ENCODE data around the gene ZNF275.
"Not testable (repeated sequence)": the region's sequence is repeated elsewhere in the genome, so short reads cannot be mapped to it uniquely, and the experiment has no call there.

Gene ZNF275

DNA sequence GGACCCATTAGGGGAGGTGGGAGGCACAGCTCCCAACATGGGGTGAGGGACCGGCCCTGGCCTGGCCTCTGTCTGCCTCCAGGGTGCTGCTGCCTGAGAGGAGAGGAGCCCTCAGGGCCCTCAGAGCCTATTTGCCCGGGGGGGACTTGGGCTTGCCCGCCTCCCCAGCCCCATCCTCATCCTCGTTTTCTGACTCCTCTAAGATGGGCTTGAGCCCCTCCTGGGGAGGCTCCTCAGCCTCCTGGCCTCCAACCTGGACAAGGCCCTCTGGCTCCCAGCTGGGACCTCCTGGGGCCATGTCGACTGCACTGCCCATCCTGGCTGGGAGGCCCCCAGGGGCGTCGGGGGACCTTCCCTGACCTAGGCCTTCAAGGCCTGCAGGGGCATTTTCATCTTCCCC is 15.1 kb upstream of the ZNF275 start:
- in situ Hi-C loops (cut with HindIII; ENCODE audit: low sequenced_read_pairs), result no loop called here

DNA sequence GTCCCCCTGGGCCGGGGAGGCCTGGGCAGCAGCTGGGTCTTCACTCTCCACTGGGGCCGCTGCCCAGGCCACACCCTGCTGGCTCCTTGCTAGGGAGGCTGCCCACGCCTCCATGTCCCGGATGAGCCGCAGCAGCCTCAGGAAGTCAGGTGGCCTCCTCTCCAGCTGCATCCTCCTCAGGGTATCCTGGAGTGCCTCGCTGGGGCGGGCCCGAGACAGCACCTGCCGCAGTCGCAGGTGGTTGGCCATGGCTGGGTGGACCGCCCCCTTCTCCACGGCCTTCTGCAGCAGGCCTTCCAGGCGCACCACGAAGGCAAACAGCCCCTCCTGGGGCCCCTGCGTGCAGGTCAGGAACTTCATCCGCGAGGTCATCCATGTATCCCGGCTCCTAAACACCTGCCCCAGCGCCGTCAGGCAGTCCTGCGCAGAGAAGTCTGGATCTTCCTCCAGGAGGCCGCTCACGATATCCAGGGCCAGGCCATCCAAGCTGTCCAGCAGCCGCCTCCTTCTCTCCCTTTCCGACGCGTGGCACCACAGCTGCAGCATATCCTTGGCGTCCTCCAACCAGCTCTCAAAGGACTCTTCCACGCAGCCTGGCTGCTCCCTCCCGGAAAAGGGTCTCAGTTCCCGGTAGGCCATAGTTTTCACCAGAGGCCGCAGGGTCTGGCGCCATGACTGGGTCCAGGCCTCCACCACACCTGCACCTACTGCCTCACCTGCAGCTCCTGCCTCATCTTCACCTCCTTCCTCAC is 14.5 kb upstream of the ZNF275 start:
- in situ Hi-C loops (cut with HindIII; ENCODE audit: low sequenced_read_pairs), result no loop called here

DNA sequence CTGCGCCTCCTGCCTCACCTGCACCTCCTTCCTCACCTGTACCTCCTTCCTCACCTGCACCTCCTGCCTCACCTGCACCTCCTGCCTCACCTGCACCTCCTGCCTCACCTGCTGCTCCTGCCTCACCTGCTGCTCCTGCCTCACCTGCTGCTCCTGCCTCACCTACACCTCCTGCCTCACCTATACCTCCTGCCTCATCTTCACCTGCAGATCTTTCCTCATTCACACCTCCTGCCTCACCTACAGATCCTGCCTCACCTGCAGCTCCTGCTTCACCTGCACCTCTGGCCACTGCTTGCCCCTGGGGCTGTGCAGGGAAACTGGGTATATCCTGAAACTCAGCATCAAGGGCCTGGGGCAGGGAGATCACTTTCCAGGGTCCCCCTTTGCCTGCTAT is 13.9 kb upstream of the ZNF275 start:
- in situ Hi-C loops (cut with HindIII; ENCODE audit: low sequenced_read_pairs), result not testable (repeated sequence)

DNA sequence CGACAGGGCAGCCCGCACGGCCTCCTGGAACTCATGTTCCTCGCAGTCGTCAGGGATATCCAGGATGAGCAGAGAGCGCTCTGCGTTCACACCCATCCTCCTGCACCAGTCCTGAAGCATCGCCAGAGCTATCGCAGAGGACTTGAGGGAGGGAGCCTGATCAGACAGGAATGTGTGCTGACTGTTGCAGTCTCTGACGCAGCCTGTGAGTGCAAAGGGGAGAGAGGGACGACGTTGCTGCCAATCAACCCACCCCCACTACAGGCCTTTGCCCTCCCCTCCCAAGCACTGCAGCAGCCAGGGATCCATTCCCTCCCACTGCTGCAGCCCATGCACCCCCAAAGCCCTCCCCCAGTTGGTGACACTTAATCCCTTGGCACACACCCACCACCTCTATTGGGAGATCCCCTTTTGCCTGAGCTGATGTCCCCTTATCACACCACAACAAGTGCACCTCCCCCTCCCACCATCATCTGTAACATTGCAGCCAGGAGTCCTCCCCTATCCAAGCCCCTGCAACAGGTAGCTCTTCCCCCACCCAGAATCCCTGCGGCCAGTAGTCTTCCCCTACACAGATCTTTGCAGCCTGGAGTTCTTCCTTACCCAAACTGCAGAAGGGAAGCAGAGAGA is 13.3 kb upstream of the ZNF275 start:
- in situ Hi-C loops (cut with HindIII; ENCODE audit: low sequenced_read_pairs), result no loop called here

DNA sequence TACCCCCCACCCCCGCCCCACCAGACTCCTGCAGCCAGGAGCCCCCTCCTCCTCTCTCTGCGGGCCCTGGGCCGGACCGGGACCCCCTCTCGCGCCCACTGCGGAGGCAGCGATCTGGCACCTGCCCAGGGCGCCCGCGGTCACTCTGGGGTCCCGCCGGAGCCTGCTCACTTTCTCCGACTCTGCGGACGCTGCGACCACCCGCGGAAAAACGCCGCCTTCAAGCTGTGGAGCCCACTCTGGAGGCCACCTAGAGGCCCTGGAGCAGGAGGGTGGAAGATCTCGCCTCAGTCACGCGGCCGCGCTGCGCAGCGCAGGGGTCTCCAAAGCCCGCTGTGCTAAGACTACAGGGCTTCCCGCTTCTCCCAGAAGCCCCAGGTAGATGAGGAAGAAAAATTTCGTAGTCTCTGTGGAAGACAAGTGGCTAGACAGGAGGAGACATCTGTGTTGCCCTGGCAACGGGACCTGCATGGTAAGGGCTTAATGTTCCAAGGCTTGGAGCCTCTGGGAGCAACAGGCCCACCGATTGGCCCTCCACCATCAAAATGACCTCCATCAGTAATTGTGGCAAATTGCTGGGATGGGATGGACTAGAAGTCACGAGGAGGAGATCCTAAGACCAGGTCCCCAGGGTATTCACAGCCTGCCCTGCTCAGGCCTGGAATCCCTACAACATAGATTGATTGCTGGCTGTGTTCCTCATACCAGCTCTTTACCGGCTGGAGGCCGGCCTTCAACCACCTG is 12.4 kb upstream of the ZNF275 start, which contains the start of gene PNMA6F:
Gene PNMA6F (minus strand): TSS at position 387 of the 744 bp plus-strand sequence. CDS start 1,093 bp downstream, outside the sequence.
- in situ Hi-C loops (cut with HindIII; ENCODE audit: low sequenced_read_pairs), result no loop called here

DNA sequence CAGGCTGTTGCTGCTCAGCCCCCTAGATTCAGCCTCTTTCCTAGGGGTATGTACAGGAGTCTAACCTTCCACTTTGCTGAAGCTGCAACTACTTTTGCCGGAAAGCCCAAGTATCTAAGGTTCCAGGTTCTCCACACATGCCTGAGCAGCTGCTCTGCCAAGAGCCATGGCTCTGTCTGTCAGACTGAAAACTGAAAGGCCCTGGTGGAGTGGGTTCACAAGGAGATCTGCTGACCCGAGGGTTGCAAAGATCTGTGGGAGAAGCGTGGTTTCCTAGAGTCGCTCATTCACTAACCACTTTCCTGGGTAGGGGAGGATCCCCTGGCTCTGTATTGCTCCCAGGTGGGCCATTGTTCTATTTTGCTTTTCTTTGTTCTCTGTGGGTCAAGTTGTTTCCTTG is 6.4 kb upstream of the ZNF275 start:
- in situ Hi-C loops (cut with HindIII; ENCODE audit: low sequenced_read_pairs), result no loop called here

DNA sequence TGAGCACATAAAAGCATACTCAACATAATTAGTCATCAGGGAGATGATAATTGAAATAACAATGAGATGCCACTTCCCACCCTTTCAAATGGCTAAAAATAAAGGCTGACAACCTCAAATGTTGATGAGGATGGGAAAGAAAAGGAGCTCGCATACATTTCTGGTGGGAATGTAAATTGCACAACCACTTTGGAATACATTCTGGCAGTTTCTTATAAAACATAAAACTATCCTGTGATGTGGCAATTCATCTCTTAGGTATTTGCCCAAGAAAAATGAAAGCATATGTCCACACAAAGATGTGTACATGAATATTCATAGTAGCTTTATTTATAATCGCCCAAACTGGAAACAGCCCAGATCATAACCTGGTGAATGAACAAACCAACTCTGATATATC is 687 bp upstream of the ZNF275 start:
- in situ Hi-C loops (cut with HindIII; ENCODE audit: low sequenced_read_pairs), result no loop called here

DNA sequence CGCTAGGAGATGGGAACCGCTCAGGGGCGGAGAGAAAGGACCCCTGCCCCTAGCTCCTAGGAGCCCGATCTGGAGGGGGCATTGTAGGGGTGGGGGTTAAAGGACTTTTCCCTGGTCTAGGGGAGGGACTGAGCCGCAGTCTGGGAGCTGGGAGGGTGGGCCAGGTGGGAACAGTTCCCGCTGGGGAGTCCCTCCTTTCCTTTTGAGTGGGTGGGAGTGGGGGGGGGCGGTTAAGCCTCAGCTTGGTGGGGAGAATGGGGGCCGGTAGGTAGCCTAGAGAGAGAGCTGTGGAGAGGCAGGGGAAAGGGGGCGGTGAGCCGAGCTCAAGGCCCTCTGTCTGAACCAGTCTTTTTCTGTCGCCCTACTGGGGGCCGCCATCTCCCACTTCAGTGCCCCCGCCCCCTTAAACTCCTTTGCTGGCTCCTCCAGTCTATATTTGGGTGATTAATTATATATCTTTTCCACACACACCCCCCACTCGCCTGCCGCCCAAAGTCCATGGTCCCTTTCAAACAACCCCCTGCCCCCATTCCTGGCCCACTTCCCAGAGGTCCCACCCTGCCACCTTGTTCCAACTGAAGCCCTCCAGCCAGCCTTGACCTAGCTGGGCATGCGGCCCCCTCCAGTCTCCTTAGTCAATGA is 822 bp downstream of the ZNF275 start:
- in situ Hi-C loops (cut with HindIII; ENCODE audit: low sequenced_read_pairs), result loop anchor here (5.0 kb wide), 1 partner anchor 63 kb away; no protein-coding TSS in a partner anchor

DNA sequence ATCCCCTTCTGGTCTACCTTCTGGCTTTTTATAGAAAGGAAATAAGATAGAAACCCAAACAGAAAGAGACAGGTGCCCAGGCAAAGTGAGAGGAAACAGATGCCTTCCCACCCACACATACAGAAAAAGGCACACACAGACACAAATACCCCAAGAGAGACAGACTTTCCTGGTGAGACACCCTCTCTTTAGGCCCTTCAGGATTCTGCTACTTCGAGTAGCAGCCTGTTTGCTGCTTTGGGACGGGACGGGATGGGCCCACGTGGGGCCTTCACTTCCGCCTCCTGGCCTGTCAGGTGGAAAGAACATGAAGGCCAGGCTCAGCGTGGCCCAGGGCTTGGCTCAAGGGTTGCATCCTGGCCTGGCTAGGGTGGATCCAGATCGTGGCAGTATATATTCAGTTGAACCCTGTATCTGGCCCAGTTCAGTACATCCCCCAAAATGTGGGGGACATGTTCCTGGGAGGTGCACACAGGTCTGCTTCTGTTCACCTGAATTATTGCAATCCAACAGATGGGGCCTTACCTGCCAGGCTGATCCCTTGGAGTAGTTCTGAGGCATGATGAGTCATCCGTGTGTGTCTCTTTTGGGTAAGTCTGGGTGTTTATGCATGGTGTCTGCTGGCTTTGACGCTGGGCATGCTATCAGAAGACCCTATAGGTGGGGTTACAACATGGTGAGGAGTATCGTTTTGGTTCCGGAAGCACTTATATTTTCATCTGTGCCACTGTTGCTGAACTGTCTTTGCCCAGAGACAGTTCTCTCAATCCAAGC is 2.4 kb downstream of the ZNF275 start:
- in situ Hi-C loops (cut with HindIII; ENCODE audit: low sequenced_read_pairs), result loop anchor here (5.0 kb wide), 1 partner anchor 61 kb away; no protein-coding TSS in a partner anchor

DNA sequence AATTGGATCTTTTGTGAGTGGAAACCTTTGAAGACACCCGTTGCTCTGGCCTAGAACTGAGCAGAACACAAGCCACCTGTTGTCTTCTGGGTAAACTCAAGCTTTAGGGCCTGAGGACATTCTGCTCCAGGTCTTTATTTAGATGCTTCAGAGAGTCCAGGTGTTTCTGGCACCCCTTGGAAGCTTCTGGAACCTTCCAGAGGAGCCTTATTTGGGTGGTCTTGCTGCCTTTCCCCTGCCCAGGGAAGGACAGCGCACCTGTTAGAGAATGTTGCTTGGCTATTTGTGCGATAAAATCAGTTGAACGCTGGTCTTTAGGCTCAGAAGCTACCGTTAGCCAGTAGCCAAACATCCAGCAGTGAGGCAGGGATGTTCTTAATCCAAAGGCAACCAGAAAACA is 3.0 kb downstream of the ZNF275 start:
- in situ Hi-C loops (cut with HindIII; ENCODE audit: low sequenced_read_pairs), result loop anchor here (5.0 kb wide), 1 partner anchor 60 kb away; no protein-coding TSS in a partner anchor

DNA sequence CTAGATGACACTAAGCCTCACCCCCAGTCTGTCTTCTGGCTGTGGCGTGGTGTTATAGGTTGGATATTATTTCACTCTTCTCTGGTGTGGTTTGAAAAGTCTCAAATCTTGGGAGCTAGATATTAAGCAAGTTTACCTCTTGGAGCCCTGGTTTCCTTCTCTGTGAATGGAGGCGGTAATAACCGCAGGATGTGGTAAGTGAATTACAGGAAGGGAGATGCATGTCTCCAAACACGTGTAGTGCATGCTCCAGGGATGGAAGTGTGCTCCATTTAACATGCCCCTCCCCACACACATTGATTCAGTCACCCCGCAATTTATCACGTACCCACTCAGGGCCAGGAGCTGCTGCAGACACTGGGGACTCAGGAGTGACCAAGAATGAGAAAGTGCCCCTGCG is 4.9 kb downstream of the ZNF275 start:
- in situ Hi-C loops (cut with HindIII; ENCODE audit: low sequenced_read_pairs), result loop anchor here (5.0 kb wide), 1 partner anchor 58 kb away; no protein-coding TSS in a partner anchor

DNA sequence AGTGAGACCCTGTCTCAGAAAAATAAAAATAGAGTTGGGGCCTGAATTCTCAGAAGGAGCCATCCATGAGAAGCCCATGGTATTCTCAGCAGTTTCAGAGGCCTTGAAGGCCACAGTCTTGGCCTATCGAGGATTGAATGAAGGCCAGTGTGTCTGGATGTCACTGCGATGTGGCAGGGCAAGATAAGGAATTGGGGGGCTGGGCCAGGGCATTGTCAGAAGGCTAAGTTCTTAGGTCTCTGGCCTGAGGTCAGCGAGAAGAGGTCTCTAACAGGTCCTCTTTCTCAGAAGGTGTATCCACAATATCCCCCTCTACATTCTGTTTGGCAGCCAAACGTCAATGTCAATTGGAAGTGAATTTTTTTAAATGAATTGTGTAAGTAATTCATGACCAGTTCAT is 5.7 kb downstream of the ZNF275 start:
- in situ Hi-C loops (cut with HindIII; ENCODE audit: low sequenced_read_pairs), result loop anchor here (5.0 kb wide), 1 partner anchor 58 kb away; no protein-coding TSS in a partner anchor

DNA sequence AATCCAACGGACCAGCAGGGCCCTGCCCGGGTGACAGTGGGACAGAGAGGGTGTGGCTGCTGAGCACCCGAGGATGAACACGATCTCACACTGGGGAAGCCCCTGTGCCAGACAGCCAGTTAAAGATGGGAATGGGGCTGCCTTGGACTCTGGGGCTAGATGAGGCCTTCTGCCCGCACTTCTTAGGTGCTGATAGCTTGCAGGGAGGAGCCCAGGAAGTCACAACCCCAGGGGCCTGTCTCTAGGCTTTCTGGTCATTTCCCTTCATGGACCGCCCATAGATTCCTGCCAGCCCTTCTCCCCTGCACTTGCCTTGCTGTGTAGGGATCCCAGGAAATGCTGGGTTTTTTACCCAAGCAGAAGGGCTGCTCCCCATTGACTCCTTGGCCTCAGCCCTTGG is 6.2 kb downstream of the ZNF275 start:
- in situ Hi-C loops (cut with HindIII; ENCODE audit: low sequenced_read_pairs), result no loop called here

DNA sequence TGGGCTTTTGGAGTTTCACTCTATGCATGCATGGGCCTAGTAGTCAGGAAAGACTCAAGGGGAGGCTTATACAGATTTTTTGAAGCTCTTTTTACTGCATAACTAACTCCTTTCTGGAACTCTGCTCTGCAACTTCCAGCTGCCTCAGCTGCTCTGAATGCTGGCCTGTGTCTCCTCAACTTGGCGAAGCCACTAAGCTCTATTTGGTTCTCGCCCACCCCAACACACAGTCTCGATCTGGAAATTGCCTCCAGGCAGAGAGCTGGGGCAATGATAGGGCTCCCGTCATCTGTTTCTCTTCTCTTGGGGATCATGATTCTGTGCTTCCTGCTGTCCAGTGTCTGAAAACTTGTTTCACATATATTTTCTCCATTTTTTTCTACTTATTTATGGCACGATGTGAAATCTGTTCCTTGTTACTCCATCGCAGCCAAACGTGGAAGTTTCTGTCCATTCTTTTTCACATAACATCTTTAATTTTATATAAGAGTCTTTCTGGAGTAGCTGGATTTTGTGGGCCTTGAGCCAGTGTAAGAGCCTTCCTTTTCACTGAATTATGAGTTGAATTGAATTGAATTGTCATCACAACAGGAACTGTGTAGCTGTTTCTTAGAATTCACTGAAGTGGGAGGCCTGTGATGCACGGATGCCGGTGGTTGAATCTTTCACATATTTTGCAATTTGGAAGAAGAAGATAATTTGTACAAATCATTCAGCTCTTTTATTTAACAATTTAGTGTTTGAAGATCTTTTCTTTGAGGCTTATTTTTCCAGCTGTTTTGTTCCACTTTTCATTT is 9.0 kb downstream of the ZNF275 start:
- in situ Hi-C loops (cut with HindIII; ENCODE audit: low sequenced_read_pairs), result no loop called here

DNA sequence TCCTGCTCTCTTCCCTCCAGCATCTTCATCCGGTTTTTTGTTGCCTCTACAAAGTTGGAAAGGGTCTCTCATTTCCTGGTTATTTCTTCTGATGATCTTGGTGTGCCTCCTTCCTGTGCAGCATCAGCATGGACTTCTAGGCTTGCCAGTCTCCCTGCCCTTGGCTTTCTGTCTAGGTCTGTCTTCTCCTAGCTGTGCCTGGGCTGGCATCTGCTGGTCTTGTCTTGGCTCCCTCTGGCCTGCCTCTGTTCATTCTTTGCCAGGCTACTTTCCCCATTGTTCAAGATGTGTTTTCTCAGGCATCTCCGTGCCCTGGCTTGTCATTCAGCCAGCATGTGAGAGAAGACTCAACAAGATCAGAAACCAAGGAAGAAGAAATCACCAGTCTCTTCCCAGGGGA is 9.7 kb downstream of the ZNF275 start:
- in situ Hi-C loops (cut with HindIII; ENCODE audit: low sequenced_read_pairs), result no loop called here

DNA sequence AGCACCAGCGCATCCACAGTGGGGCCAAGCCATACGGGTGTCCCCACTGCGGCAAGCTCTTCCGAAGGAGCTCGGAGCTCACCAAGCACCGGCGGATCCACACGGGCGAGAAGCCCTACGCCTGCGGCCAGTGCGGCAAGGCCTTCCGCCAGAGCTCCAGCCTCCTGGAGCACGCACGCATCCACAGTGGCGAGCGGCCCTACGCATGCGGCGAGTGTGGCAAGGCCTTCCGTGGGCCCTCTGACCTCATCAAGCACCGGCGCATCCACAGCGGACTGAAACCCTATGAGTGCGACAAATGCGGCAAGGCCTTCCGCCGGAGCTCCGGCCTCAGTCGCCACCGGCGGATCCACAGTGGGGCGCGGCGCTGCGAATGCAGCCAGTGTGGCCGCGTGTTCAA is 13.6 kb downstream of the ZNF275 start:
- in situ Hi-C loops (cut with HindIII; ENCODE audit: low sequenced_read_pairs), result no loop called here

DNA sequence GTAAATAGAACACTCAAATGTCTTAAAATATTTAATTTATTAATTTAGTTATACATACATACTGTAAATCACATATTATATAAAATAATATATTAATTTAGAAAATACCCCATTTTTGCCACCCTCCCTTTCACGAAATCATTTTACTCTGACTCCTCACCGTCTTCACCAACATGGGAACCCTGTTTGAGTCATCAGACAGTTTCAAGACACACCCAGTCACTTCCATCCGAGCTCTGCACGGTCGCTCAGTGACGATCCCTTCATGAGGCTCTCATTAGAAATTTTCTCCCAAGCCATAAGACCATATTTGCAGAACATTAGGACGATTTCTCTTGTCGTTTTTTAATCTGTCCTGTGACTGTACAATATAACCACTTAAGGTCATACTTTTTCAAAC is 14.5 kb downstream of the ZNF275 start:
- in situ Hi-C loops (cut with HindIII; ENCODE audit: low sequenced_read_pairs), result no loop called here

DNA sequence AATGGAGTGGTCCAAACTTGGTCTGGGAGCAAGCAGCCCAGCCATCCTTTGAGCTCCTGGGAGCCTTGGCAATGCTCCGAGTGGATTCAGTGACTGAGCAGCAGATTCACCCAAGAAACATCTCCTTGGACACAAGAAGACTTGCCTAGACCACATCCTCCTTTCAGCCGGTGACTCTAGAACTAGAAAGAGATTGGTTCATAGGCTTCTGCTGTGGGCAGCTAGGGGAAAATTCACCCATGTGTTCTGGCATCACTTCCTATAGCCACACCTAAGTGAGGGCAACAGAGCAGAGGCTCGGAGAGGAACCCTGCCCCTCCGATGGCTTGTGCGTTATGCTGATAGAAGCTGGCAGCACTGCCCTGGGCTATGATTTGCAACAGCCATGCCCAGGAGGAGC is 16.0 kb downstream of the ZNF275 start:
- in situ Hi-C loops (cut with HindIII; ENCODE audit: low sequenced_read_pairs), result no loop called here

DNA sequence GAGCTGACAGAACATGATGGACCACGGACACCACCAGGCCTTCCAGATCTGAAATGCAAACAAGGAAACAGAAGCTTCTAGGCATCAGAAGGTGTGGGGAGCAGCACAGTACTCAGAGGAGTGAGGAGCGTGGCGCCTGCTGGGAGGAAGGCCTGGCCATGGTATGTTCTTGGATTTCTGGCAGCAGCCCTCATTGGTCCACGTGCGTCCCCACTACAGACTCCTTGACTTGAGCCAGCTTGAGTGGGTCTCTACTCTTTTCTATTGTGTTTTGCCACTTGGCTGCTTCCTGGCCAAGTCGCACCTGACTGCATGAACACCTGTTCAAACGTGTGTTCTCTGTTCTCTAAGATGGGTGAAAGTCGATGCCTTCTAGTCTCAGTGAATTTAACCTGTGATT is 18.0 kb downstream of the ZNF275 start:
- in situ Hi-C loops (cut with HindIII; ENCODE audit: low sequenced_read_pairs), result no loop called here

DNA sequence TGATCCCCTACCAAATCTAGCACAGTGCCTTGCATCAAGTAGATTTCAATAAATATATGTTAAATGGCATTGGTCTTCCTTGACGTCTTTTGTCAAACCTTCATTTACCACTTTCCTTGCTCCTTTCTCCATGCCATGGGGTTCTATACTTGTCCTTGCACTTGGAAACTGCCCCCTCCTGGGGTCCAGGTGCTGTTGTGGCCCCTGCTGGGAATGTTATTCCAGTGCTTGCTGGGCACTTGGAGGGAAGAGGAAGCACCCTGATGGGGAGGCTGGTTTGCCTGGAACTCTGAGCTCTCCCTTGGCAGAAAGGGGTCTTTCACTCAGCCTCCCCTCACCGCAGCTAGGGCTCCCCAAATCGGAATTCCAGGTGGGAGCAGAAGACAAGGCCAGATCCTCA is 18.9 kb downstream of the ZNF275 start:
- in situ Hi-C loops (cut with HindIII; ENCODE audit: low sequenced_read_pairs), result no loop called here
